ENCODE results near the gene UST.
A peak's percentile ranks its signal among the peaks of the same experiment; 100 is the strongest.
"Not testable (repeated sequence)": the region's sequence is repeated elsewhere in the genome, so short reads cannot be mapped to it uniquely, and the experiment has no call there.

The UST gene

GRCh38 chr6:149032599-149033405 lies 286.0 kb downstream of the UST start:
- Histone ChIP-seq H3K27ac (ENCODE audit: low read depth, low read length) (no peak overlapping the region), H3K4me1 (ENCODE audit: control insufficient read depth in 1 of 2, insufficient read depth in 2 of 2, low read length in 2 of 2) (peaks cover 0 to 7% of the 10 kb centered on the region in 2 donors), H3K4me3 (ENCODE audit: low read depth in 1 of 2, low read length in 2 of 2) (peak overlapping the region in 1 of 2 donors; percentile 9), H3K36me3 (ENCODE audit: control insufficient read depth in 1 of 2, insufficient read depth in 2 of 2, low read length in 2 of 2) (no peaks in the 10 kb centered on the region), H3K9me3 (ENCODE audit: control insufficient read depth in 1 of 2, low read length in 2 of 2) (no peaks in the 10 kb centered on the region), H3K27me3 (ENCODE audit: control insufficient read depth in 1 of 2, insufficient read depth in 2 of 2, low read length in 2 of 2) (no peaks in the 10 kb centered on the region), H3K9ac (ENCODE audit: low read depth in 1 of 2, low read length in 2 of 2) (no peak overlapping the region)

DNA sequence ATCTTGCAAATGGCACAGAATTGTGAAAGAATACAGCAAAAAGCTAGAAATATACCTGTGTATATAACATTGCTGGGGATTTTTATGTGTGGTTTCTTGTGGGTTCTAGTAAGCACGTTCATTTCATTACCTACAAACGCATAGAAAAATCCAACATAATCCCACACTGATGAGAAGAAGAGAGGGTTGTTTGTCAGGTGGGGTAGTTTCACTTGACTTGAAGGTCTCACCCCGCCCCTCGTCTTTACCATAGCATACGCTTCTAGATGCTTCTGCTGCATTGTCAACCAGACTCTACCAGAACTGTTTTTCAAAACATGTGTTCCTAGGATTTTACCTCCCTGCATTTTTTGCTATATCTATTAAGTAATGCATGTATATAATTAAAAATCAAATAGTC lies 286.6 kb downstream of the UST start:
- H3K36me3 ChIP-seq (ENCODE audit: control insufficient read depth in 1 of 2, insufficient read depth in 2 of 2, low read length in 2 of 2) = no peaks in the 10 kb centered on the region
- no peak overlapping the region for H3K4me3 ChIP-seq (ENCODE audit: low read depth in 1 of 2, low read length in 2 of 2)
- H3K9ac ChIP-seq (ENCODE audit: low read depth in 1 of 2, low read length in 2 of 2) = no peak overlapping the region
- H3K27ac ChIP-seq (ENCODE audit: low read depth, low read length) = no peak overlapping the region
- H3K4me1 ChIP-seq (ENCODE audit: control insufficient read depth in 1 of 2, insufficient read depth in 2 of 2, low read length in 2 of 2) = peaks cover 0 to 7% of the 10 kb centered on the region in 2 donors
- no peaks in the 10 kb centered on the region for H3K27me3 ChIP-seq (ENCODE audit: control insufficient read depth in 1 of 2, insufficient read depth in 2 of 2, low read length in 2 of 2)
- H3K9me3 ChIP-seq (ENCODE audit: control insufficient read depth in 1 of 2, low read length in 2 of 2) = no peaks in the 10 kb centered on the region

- H3K9me3 ChIP-seq (ENCODE audit: control insufficient read depth in 1 of 2, low read length in 2 of 2) = no peaks in the 10 kb centered on the region
- H3K36me3 ChIP-seq (ENCODE audit: control insufficient read depth in 1 of 2, insufficient read depth in 2 of 2, low read length in 2 of 2) = no peaks in the 10 kb centered on the region
- no peaks in the 10 kb centered on the region for H3K27me3 ChIP-seq (ENCODE audit: control insufficient read depth in 1 of 2, insufficient read depth in 2 of 2, low read length in 2 of 2)
- peaks cover 0 to 7% of the 10 kb centered on the region in 2 donors for H3K4me1 ChIP-seq (ENCODE audit: control insufficient read depth in 1 of 2, insufficient read depth in 2 of 2, low read length in 2 of 2)
- no peak overlapping the region for H3K9ac ChIP-seq (ENCODE audit: low read depth in 1 of 2, low read length in 2 of 2)
- no peak overlapping the region for H3K4me3 ChIP-seq (ENCODE audit: low read depth in 1 of 2, low read length in 2 of 2)
- no peak overlapping the region for H3K27ac ChIP-seq (ENCODE audit: low read depth, low read length)
These were observed 288.9 kb downstream of the UST start for GRCh38 chr6:149035766-149036165.

- no peaks in the 10 kb centered on the region for H3K9me3 ChIP-seq (ENCODE audit: control insufficient read depth in 1 of 2, low read length in 2 of 2)
- H3K9ac ChIP-seq (ENCODE audit: low read depth in 1 of 2, low read length in 2 of 2) = no peak overlapping the region
- H3K27me3 ChIP-seq (ENCODE audit: control insufficient read depth in 1 of 2, insufficient read depth in 2 of 2, low read length in 2 of 2) = no peaks in the 10 kb centered on the region
- H3K4me1 ChIP-seq (ENCODE audit: control insufficient read depth in 1 of 2, insufficient read depth in 2 of 2, low read length in 2 of 2) = peaks cover 0 to 7% of the 10 kb centered on the region in 2 donors
- H3K27ac ChIP-seq (ENCODE audit: low read depth, low read length) = no peak overlapping the region
- no peak overlapping the region for H3K4me3 ChIP-seq (ENCODE audit: low read depth in 1 of 2, low read length in 2 of 2)
- H3K36me3 ChIP-seq (ENCODE audit: control insufficient read depth in 1 of 2, insufficient read depth in 2 of 2, low read length in 2 of 2) = no peaks in the 10 kb centered on the region
These were observed 290.3 kb downstream of the UST start for GRCh38 chr6:149037051-149037671.

GRCh38 chr6:149039025-149039424 lies 292.2 kb downstream of the UST start:
- H3K9ac ChIP-seq (ENCODE audit: low read depth in 1 of 2, low read length in 2 of 2) = not testable (repeated sequence)

GRCh38 chr6:149041953-149042352 lies 295.1 kb downstream of the UST start:
- Histone ChIP-seq H3K27me3 (ENCODE audit: control insufficient read depth in 1 of 2, insufficient read depth in 2 of 2, low read length in 2 of 2) (no peaks in the 10 kb centered on the region), H3K36me3 (ENCODE audit: control insufficient read depth in 1 of 2, insufficient read depth in 2 of 2, low read length in 2 of 2) (no peaks in the 10 kb centered on the region), H3K9ac (ENCODE audit: low read depth in 1 of 2, low read length in 2 of 2) (no peak overlapping the region), H3K4me3 (ENCODE audit: low read depth in 1 of 2, low read length in 2 of 2) (no peak overlapping the region), H3K4me1 (ENCODE audit: control insufficient read depth in 1 of 2, insufficient read depth in 2 of 2, low read length in 2 of 2) (peaks cover 3 to 8% of the 10 kb centered on the region in 2 donors), H3K9me3 (ENCODE audit: control insufficient read depth in 1 of 2, low read length in 2 of 2) (no peaks in the 10 kb centered on the region), H3K27ac (ENCODE audit: low read depth, low read length) (no peak overlapping the region)

More at GRCh38 chr6:149039025-149039424, 292.2 kb downstream of the UST start:
- not testable (repeated sequence) for H3K9me3 ChIP-seq (ENCODE audit: control insufficient read depth in 1 of 2, low read length in 2 of 2); H3K27me3 ChIP-seq (ENCODE audit: control insufficient read depth in 1 of 2, insufficient read depth in 2 of 2, low read length in 2 of 2); H3K4me1 ChIP-seq (ENCODE audit: control insufficient read depth in 1 of 2, insufficient read depth in 2 of 2, low read length in 2 of 2); H3K27ac ChIP-seq (ENCODE audit: low read depth, low read length); H3K36me3 ChIP-seq (ENCODE audit: control insufficient read depth in 1 of 2, insufficient read depth in 2 of 2, low read length in 2 of 2); H3K4me3 ChIP-seq (ENCODE audit: low read depth in 1 of 2, low read length in 2 of 2)

GRCh38 chr6:149043476-149044130 lies 296.8 kb downstream of the UST start:
- Histone ChIP-seq H3K9me3 (ENCODE audit: control insufficient read depth in 1 of 2, low read length in 2 of 2) (no peaks in the 10 kb centered on the region), H3K27ac (ENCODE audit: low read depth, low read length) (no peak overlapping the region), H3K9ac (ENCODE audit: low read depth in 1 of 2, low read length in 2 of 2) (no peak overlapping the region), H3K27me3 (ENCODE audit: control insufficient read depth in 1 of 2, insufficient read depth in 2 of 2, low read length in 2 of 2) (no peaks in the 10 kb centered on the region), H3K4me1 (ENCODE audit: control insufficient read depth in 1 of 2, insufficient read depth in 2 of 2, low read length in 2 of 2) (peaks cover 3 to 8% of the 10 kb centered on the region in 2 donors), H3K36me3 (ENCODE audit: control insufficient read depth in 1 of 2, insufficient read depth in 2 of 2, low read length in 2 of 2) (no peaks in the 10 kb centered on the region), H3K4me3 (ENCODE audit: low read depth in 1 of 2, low read length in 2 of 2) (no peak overlapping the region)

GRCh38 chr6:149044528-149044927 lies 297.7 kb downstream of the UST start:
- Histone ChIP-seq H3K9me3 (ENCODE audit: control insufficient read depth in 1 of 2, low read length in 2 of 2) (no peaks in the 10 kb centered on the region), H3K27me3 (ENCODE audit: control insufficient read depth in 1 of 2, insufficient read depth in 2 of 2, low read length in 2 of 2) (no peaks in the 10 kb centered on the region), H3K27ac (ENCODE audit: low read depth, low read length) (no peak overlapping the region), H3K9ac (ENCODE audit: low read depth in 1 of 2, low read length in 2 of 2) (no peak overlapping the region), H3K36me3 (ENCODE audit: control insufficient read depth in 1 of 2, insufficient read depth in 2 of 2, low read length in 2 of 2) (no peaks in the 10 kb centered on the region), H3K4me1 (ENCODE audit: control insufficient read depth in 1 of 2, insufficient read depth in 2 of 2, low read length in 2 of 2) (peaks cover 3 to 8% of the 10 kb centered on the region in 2 donors), H3K4me3 (ENCODE audit: low read depth in 1 of 2, low read length in 2 of 2) (no peak overlapping the region)

DNA sequence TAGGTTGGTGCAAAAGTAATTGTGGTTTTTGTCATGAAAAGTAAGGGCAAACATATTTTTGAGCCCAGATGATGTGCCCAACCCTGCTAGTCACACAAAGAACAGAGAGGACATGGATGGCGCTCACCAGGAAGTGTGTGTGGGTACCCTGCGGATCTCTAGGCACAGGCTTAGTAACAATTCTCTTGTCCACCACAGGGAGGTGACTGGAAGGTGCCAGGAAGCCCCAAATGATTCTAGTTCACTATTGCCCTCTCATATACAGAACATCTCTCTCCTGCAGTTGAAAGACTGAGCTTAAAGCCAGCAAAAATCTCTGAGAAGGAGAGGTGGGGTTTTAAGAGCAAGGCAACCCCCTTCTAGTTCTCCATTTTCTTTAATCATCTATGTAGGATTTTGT lies 298.6 kb downstream of the UST start:
- no peaks in the 10 kb centered on the region for H3K9me3 ChIP-seq (ENCODE audit: control insufficient read depth in 1 of 2, low read length in 2 of 2)
- H3K4me1 ChIP-seq (ENCODE audit: control insufficient read depth in 1 of 2, insufficient read depth in 2 of 2, low read length in 2 of 2) = peaks cover 3 to 8% of the 10 kb centered on the region in 2 donors
- H3K4me3 ChIP-seq (ENCODE audit: low read depth in 1 of 2, low read length in 2 of 2) = no peak overlapping the region
- H3K27ac ChIP-seq (ENCODE audit: low read depth, low read length) = no peak overlapping the region
- H3K9ac ChIP-seq (ENCODE audit: low read depth in 1 of 2, low read length in 2 of 2) = no peak overlapping the region
- no peaks in the 10 kb centered on the region for H3K36me3 ChIP-seq (ENCODE audit: control insufficient read depth in 1 of 2, insufficient read depth in 2 of 2, low read length in 2 of 2)
- H3K27me3 ChIP-seq (ENCODE audit: control insufficient read depth in 1 of 2, insufficient read depth in 2 of 2, low read length in 2 of 2) = no peaks in the 10 kb centered on the region

GRCh38 chr6:149046164-149046821 lies 299.5 kb downstream of the UST start:
- Histone ChIP-seq H3K9me3 (ENCODE audit: control insufficient read depth in 1 of 2, low read length in 2 of 2) (no peaks in the 10 kb centered on the region), H3K27ac (ENCODE audit: low read depth, low read length) (no peak overlapping the region), H3K9ac (ENCODE audit: low read depth in 1 of 2, low read length in 2 of 2) (no peak overlapping the region)

More at GRCh38 chr6:149046164-149046821, 299.5 kb downstream of the UST start:
- Histone ChIP-seq H3K27me3 (ENCODE audit: control insufficient read depth in 1 of 2, insufficient read depth in 2 of 2, low read length in 2 of 2) (no peaks in the 10 kb centered on the region), H3K4me3 (ENCODE audit: low read depth in 1 of 2, low read length in 2 of 2) (peak overlapping the region in 1 of 2 donors; percentile 34), H3K4me1 (ENCODE audit: control insufficient read depth in 1 of 2, insufficient read depth in 2 of 2, low read length in 2 of 2) (peaks cover 3 to 8% of the 10 kb centered on the region in 2 donors), H3K36me3 (ENCODE audit: control insufficient read depth in 1 of 2, insufficient read depth in 2 of 2, low read length in 2 of 2) (no peaks in the 10 kb centered on the region)

Data from duodenal mucosa (tissue), 2 donors.